SK-N-SH (cell line): Measurements from ENCODE around the gene GNAL. TPM values are rescaled to one million over a fixed set of nuclear protein-coding genes. Genes with fewer than 3 reads are reported as not detected.

Experiments used
- CTCF ChIA-PET: fragments of 300-600, 350-600 bp; formaldehyde crosslinking; extraction: SDS; loops from one replicate; lab custom pipeline; 2021; lab: Yijun Ruan, JAX
- POLR2A ChIA-PET: fragments of 350-600 bp; sonication (Branson Sonifier 250); formaldehyde crosslinking; extraction: SDS; loops from one replicate; lab custom pipeline; 2020; ENCODE audit warnings: antibody characterized with exemption, inconsistent platforms; lab: Yijun Ruan, JAX
- DNase-seq: peaks from one replicate; pipeline ENCODE4 v3.0.0; 2012
- H2AFZ ChIP-seq: fragments of 200-600 bp; sonication (generic); 2 replicates; pipeline ENCODE4 v1.8.1; 2016; ENCODE audit warnings: antibody characterized with exemption, mild to moderate bottlenecking, low read depth
- H3F3A ChIP-seq: fragments of 200-600 bp; sonication (generic); replicated peaks from 2 replicates; pipeline ENCODE3; 2016; ENCODE audit warnings: antibody characterized with exemption, mild to moderate bottlenecking; ENCODE audit not compliant: insufficient read depth
- H3K27ac ChIP-seq, 2 experiments: fragments of 200-500 bp in 1 of 2; fragments of 200-600 bp in 1 of 2; sonication (Bioruptor generic) in 1 of 2; sonication (generic), shearing (Covaris generic) in 1 of 2; 2 replicates each; pipeline versions ENCODE4 v1.5.1 to v1.6.1; 2014 to 2016; ENCODE audit warnings: low read depth in 2 of 2, inconsistent platforms in 1 of 2, low read length in 1 of 2, mild to moderate bottlenecking in 1 of 2, mixed read lengths in 1 of 2
- H3K27me3 ChIP-seq: fragments of 200-600 bp; sonication (generic), shearing (Covaris generic); 2 replicates; pipeline ENCODE4 v1.6.1; 2016; ENCODE audit warnings: mixed run types; ENCODE audit not compliant: insufficient read depth
- H3K36me3 ChIP-seq, 2 experiments: fragments of 200-500 bp in 1 of 2; fragments of 200-600 bp in 1 of 2; sonication (Bioruptor generic) in 1 of 2; sonication (generic) in 1 of 2; replicated peaks in 1 of 2; 2 replicates each; pipeline versions ENCODE3 to v1.5.1; 2014 to 2016; ENCODE audit warnings: low read length in 1 of 2, mild to moderate bottlenecking in 1 of 2; ENCODE audit not compliant: insufficient read depth in 2 of 2, control insufficient read depth in 1 of 2
- H3K4me1 ChIP-seq, 2 experiments: fragments of 200-500 bp in 1 of 2; fragments of 200-600 bp in 1 of 2; sonication (Bioruptor generic) in 1 of 2; sonication (generic), shearing (Covaris generic) in 1 of 2; 2 replicates each; pipeline versions ENCODE4 v1.5.1 to v1.6.1; 2014 to 2016; ENCODE audit warnings: low read depth in 1 of 2, low read length in 1 of 2, mixed run types in 1 of 2; ENCODE audit not compliant: insufficient read depth in 2 of 2, control insufficient read depth in 1 of 2
- H3K4me2 ChIP-seq: fragments of 200-600 bp; sonication (generic), shearing (Covaris generic); 2 replicates; pipeline ENCODE4 v1.6.1; 2017; ENCODE audit warnings: mixed run types
- H3K4me3 ChIP-seq, 2 experiments: fragments of 200-500 bp in 1 of 2; fragments of 200-600 bp in 1 of 2; sonication (Bioruptor generic) in 1 of 2; sonication (generic), shearing (Covaris generic) in 1 of 2; 2 replicates each; pipeline versions ENCODE4 v1.5.1 to v1.8.1; 2014 to 2016; ENCODE audit warnings: low read depth in 2 of 2, inconsistent platforms in 1 of 2, low read length in 1 of 2, mild to moderate bottlenecking in 1 of 2, mixed read lengths in 1 of 2, moderate library complexity in 1 of 2
- H3K79me2 ChIP-seq: fragments of 200-600 bp; sonication (generic); 2 replicates; pipeline ENCODE4 v1.8.1; 2017; ENCODE audit warnings: mild to moderate bottlenecking; ENCODE audit not compliant: insufficient read depth
- H3K9ac ChIP-seq: fragments of 200-600 bp; sonication (generic); 2 replicates; pipeline ENCODE4 v1.6.1; 2017; ENCODE audit warnings: mixed run types
- H3K9me2 ChIP-seq: fragments of 200-600 bp; sonication (generic); 2 replicates; pipeline ENCODE4 v1.6.1; 2017; ENCODE audit warnings: mixed run types
- H3K9me3 ChIP-seq: fragments of 200-600 bp; sonication (generic); 2 replicates; pipeline ENCODE4 v1.6.1; 2017; ENCODE audit warnings: mixed run types, mild to moderate bottlenecking, moderate library complexity
- H4K20me1 ChIP-seq: fragments of 200-600 bp; sonication (generic); 2 replicates; pipeline ENCODE4 v1.6.1; 2017; ENCODE audit warnings: mild to moderate bottlenecking, mixed run types; ENCODE audit not compliant: insufficient read depth
- CTCF ChIP-seq: fragments of 200-600 bp; sonication (generic); IDR thresholded peaks from 2 replicates; pipeline ENCODE4 v1.6.1; 2017; ENCODE audit warnings: antibody characterized with exemption, mild to moderate bottlenecking, moderate library complexity
- EZH2phosphoT487 ChIP-seq: fragments of 200-600 bp; sonication (generic); IDR thresholded peaks from 2 replicates; pipeline ENCODE4 v1.6.1; 2017; ENCODE audit warnings: low read depth, mixed run types, mild to moderate bottlenecking, antibody characterized with exemption, moderate library complexity, borderline replicate concordance
- IRF3 ChIP-seq: fragments of 150-350 bp; IDR thresholded peaks from 2 replicates; pipeline ENCODE4 v1.6.1; 2016; ENCODE audit warnings: mild to moderate bottlenecking, low read depth, low read length
- JUND ChIP-seq: IDR thresholded peaks from 2 replicates; pipeline ENCODE4 v1.4.0; 2012
- MAX ChIP-seq: IDR thresholded peaks from 2 replicates; pipeline ENCODE4 v1.4.0; 2012; ENCODE audit warnings: low read depth
- MXI1 ChIP-seq: IDR thresholded peaks from 2 replicates; pipeline ENCODE4 v1.6.1; 2012; ENCODE audit warnings: mild to moderate bottlenecking, low read depth, low read length, improper control_type of control experiment
- NRF1 ChIP-seq: IDR thresholded peaks from 2 replicates; pipeline ENCODE4 v1.6.1; 2012; ENCODE audit warnings: low read depth, mild to moderate bottlenecking, low read length
- RAD21 ChIP-seq: IDR thresholded peaks from 2 replicates; pipeline ENCODE4 v1.6.1; 2012; ENCODE audit warnings: mild to moderate bottlenecking, low read length
- RCOR1 ChIP-seq: fragments of 150-350 bp; IDR thresholded peaks from 2 replicates; pipeline ENCODE4 v1.6.1; 2017; ENCODE audit warnings: antibody characterized with exemption, low read length
- RXRA ChIP-seq: IDR thresholded peaks from 2 replicates; pipeline ENCODE4 v1.4.0; 2012; ENCODE audit warnings: low read depth, mild to moderate bottlenecking, borderline replicate concordance
- SIN3A ChIP-seq: IDR thresholded peaks from 2 replicates; pipeline ENCODE4 v1.6.1; 2012; ENCODE audit warnings: low read depth, mild to moderate bottlenecking, low read length, moderate library complexity, borderline replicate concordance
- SMC3 ChIP-seq: IDR thresholded peaks from 2 replicates; pipeline ENCODE4 v1.6.1; 2012; ENCODE audit warnings: low read depth, low read length, improper control_type of control experiment
- TCF12 ChIP-seq: IDR thresholded peaks from 2 replicates; pipeline ENCODE4 v1.4.0; 2012
- YY1 ChIP-seq: IDR thresholded peaks from 2 replicates; pipeline ENCODE4 v1.4.0; 2012; ENCODE audit warnings: low read depth, mild to moderate bottlenecking
- WGBS: methylation state at CpG from one replicate; pipeline ENCODE4 v1.1.6; 2017; ENCODE audit warnings: low lambda C conversion rate; 5-methylcytosine and 5-hydroxymethylcytosine counted together
- polyA plus RNA-seq, 3 experiments: library from polyadenylated mRNA; depleted of rRNA; stranded (reverse); fragments of >200 nt; gene quantifications; 2 replicates each; pipeline ENCODE4 v1.2.3, GENCODE V29; 2012
- TF ChIP-seq, protein P1 (sequence below): IDR thresholded peaks from 2 replicates; pipeline ENCODE4 v1.4.0; 2012; ENCODE audit warnings: low read depth, borderline replicate concordance
- TF ChIP-seq, protein P2 (sequence below): fragments of 150-350 bp; IDR thresholded peaks from 2 replicates; pipeline ENCODE4 v1.6.1; 2017; ENCODE audit warnings: antibody characterized with exemption, low read length, low read depth, borderline replicate concordance

The GNAL gene
- polyA plus RNA-seq, 1 of the 3 experiments (the other 2 are of a cell fraction): 0.13 TPM

DNA sequence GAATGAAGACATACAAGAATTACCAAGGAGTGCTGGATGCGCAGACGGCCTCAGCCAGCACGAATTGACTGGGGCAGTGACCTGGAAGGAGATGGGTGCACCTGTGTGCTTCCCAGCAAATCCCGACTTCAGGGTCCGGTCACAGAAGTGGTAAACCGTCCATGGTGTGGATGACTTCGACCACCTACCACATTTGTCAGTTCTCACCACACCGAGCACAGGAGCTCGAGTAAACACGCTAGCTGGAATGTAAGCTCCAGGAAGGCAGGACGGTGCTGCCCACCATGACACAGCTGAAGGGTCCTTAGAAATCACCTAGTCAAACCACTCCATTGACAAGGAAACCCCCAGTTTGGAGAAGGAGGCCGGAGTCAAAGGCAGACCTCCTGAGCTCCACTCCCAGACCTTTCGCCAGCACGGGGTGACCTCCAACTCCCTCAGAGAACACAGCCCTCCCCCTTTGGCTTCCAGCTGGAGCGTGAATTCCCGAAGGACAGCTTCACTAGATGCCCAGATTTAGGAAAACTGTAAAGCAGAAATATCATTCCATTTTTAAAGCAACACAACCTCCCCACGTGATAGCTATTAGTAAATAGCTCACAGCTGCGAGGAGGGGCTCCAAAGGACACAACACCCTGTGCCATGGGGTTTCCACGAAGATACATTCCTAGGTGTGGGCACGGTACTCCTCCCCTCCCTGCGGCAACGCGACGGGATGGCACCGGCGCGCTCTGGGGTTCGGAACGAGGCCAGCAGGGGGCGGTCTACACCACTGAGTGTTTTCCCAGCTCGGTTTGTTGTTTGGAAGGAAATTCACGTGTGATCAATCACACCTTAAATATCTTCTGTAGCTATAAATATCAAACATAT lies 34.1 kb upstream of the GNAL start:
- Histone ChIP-seq H3K4me3 (peak overlapping the region in 1 of 2 experiments; percentile 55; a peak in 1 of 4 replicates), H2AFZ (no peak overlapping the region), H3K9ac (no peak overlapping the region), H3K4me1 (no peaks in the 10 kb centered on the region), H3K27me3 (peaks cover 51% of the 10 kb centered on the region), H3F3A (no peaks in the 10 kb centered on the region), H4K20me1 (no peaks in the 10 kb centered on the region), H3K9me3 (no peaks in the 10 kb centered on the region), H3K9me2 (no peaks in the 10 kb centered on the region), H3K79me2 (no peaks in the 10 kb centered on the region), H3K36me3 (no peaks in the 10 kb centered on the region), H3K4me2 (no peak overlapping the region), H3K27ac (no peak overlapping the region)
- ChIA-PET CTCF (interaction anchor here (0.6 to 2.0 kb wide), 18 partner anchors 12 to 582 kb away, joined by 3 to 12 read pairs (median 4); no protein-coding TSS in a partner anchor), POLR2A (no interaction called here)
- peak; percentile 59 for DNase-seq
- WGBS: 3% methylated on average over 26 of the region's 32 CpGs
- 0 out of 2 replicates have a peak, but pooled peaks have one; percentile 16 for TF ChIP-seq SMC3
- peak; percentile 61 for TF ChIP-seq RAD21
- TF ChIP-seq NRF1: no peak
- TF ChIP-seq CTCF: peak; percentile 73

DNA sequence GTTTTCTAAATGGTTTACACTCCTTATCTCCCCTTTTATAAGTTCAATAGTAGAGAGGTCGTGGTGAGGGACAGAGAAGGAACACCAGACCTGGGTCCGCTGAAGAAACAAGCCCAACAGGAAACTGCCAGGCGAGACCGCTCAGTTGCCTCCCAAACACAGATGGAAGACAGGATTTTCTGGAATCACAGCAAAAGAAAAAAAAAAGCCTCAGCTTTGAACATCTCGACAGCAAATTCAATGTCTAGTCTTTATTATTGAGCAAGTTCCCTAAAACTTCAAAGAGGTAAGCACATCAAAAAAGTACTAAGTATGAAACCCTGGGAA lies 33.5 kb upstream of the GNAL start:
- Histone ChIP-seq H3K9ac (no peak overlapping the region), H3K27me3 (peaks cover 55% of the 10 kb centered on the region), H3K9me2 (no peaks in the 10 kb centered on the region), H2AFZ (no peak overlapping the region), H4K20me1 (no peaks in the 10 kb centered on the region), H3K79me2 (no peaks in the 10 kb centered on the region), H3K4me1 (no peaks in the 10 kb centered on the region), H3K27ac (no peak overlapping the region), H3F3A (no peaks in the 10 kb centered on the region), H3K4me2 (no peak overlapping the region), H3K9me3 (no peaks in the 10 kb centered on the region), H3K4me3 (peak overlapping the region in 1 of 2 experiments; percentile 55; a peak in 1 of 4 replicates), H3K36me3 (no peaks in the 10 kb centered on the region)
- no peak for DNase-seq
- no peak for TF ChIP-seq MXI1
- TF ChIP-seq YY1: no peak
- no peak for TF ChIP-seq MAX
- TF ChIP-seq, protein P1, sequence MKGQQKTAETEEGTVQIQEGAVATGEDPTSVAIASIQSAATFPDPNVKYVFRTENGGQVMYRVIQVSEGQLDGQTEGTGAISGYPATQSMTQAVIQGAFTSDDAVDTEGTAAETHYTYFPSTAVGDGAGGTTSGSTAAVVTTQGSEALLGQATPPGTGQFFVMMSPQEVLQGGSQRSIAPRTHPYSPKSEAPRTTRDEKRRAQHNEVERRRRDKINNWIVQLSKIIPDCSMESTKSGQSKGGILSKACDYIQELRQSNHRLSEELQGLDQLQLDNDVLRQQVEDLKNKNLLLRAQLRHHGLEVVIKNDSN: no peak
- no peak for TF ChIP-seq SIN3A
- no peak for TF ChIP-seq JUND
- TF ChIP-seq EZH2phosphoT487: no peak
- TF ChIP-seq, protein P2, sequence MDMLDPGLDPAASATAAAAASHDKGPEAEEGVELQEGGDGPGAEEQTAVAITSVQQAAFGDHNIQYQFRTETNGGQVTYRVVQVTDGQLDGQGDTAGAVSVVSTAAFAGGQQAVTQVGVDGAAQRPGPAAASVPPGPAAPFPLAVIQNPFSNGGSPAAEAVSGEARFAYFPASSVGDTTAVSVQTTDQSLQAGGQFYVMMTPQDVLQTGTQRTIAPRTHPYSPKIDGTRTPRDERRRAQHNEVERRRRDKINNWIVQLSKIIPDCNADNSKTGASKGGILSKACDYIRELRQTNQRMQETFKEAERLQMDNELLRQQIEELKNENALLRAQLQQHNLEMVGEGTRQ: no peak
- no peak for TF ChIP-seq TCF12
- no peak for TF ChIP-seq RCOR1
- no peak for TF ChIP-seq NRF1
- no peak for TF ChIP-seq RXRA
- TF ChIP-seq IRF3: no peak
- POLR2A ChIA-PET: no interaction called here
- WGBS: 8% methylated on average over 5 of the region's 5 CpGs
- CTCF ChIA-PET: interaction anchor here (0.6 to 2.0 kb wide), 16 partner anchors 12 to 581 kb away, joined by 3 to 12 read pairs (median 4); no protein-coding TSS in a partner anchor
